Ecto neural progenitor cell (in vitro differentiated cells): ENCODE measurements around the gene POU2AF1.

Experiments used
- DNase-seq: peaks from one replicate; pipeline ENCODE4 v3.0.0-alpha.2; 2018; ENCODE audit warnings: low spot score

Gene POU2AF1, protein sequence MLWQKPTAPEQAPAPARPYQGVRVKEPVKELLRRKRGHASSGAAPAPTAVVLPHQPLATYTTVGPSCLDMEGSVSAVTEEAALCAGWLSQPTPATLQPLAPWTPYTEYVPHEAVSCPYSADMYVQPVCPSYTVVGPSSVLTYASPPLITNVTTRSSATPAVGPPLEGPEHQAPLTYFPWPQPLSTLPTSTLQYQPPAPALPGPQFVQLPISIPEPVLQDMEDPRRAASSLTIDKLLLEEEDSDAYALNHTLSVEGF

DNA sequence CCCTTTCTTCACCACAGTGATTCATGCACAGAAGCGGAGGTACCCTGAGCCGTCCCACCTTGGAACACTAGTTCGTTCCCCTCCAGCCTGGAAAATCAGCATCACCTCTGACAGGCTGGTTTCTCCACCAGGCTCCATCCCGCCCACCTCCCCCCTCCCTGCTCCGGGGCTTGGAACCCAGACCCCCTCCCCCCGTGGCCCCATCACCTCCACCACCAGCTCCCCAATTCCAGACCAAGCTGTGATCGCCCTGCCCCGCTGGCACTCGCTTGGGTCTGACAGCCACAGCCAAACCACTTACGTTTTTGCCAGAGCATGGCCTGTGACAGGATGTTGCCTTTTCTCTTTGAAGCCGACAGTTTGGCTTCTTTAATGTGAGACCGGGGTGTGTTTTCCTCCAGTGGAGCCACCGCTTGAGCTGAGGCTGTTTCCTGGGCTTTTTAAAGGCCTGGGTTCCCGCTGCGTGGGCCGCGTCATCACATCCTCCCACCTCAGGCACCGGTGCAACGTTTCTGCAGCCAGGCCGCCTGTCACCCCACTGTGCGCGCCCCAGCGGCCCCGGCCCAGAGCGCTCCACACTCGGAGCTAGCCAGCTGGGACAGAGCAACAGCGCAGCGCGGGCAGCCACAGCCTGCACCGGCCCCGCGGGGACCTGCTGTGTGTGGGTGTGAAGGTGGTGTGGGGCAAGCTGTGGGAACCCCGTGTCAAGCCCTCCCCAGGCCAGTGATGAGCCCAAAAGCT lies at the start of gene POU2AF1:
Gene POU2AF1, minus strand, starts transcription at position 415 of the 741 bp plus-strand sequence. Its CDS starts 98 bp downstream, at position 317.
- no peak for DNase-seq

DNA sequence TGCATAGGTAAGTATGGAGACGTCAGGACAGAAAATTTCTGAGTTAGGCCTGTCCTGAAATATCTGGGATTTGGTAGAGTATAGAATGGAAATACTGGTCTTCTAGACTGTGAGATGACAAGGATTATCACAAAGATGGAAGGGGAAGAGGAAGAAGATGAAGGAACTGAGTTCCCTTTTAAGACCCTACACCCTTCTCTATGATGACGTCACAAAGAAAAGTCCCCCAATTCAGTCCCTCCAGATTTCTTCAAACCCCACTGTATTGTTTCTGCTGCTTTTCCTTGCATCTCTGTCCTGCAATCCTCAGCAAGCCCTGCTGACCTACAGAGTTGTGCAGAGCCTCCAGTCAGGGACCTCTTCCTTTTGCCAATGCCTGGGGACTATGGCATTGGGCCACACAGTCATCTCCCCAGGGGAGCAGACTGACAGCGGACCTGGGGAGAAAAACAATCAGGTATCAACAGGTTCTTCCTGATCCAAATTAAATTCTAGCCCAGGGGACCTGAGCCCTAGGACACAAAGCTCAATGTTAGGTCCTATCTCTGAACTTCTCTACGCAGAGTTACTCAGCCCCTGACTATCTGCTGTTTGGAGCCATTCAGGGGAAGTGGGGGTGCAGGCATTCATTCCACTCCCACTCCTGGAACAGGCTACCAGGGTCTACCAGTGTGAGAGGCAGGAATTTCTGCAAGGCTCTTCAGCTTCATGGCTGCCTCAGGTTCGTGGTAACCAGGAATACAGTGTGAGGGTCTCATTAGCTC lies 49.2 kb upstream of the POU2AF1 start:
- no peak for DNase-seq

DNA sequence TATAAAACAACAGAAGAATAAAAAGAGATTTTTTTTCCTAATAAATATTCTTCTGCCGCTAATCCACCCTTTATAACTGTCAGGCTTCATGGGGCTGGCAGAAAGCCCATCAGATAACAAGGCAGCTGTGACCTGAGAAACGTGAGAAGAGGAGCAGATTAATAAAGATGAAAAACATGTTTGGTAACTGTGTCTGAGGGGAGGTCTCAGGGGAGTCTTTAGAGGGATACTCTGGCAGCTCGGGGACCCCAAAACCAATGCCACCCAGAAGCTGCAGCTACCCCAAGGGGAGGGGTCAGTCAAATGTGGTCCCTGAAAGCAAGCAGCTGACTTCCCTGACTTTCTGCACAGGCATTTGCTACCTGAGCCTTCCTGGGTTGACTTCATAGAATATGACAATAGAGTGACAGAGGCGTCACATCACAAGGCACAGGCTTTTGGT lies 48.4 kb upstream of the POU2AF1 start:
- DNase-seq: peak; percentile 19

DNA sequence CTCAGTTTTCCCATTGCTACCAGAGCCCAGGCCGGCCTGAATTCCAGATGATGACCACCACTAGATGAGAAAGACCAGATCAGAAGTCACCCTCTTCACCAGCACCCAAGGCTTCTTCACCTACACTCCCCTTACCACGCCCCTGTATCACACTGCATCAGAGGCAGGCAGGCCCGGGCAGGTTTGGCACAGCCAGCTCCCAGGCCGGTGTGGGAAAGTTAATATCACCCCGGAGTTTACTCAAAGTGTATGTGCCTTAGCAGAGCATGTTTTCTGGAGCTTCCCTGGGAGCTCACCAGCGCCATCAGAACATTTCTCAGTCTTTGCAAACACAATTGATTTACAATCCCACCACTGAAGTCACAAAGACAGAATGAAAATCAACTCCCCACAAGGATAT lies 47.5 kb upstream of the POU2AF1 start:
- DNase-seq: no peak

DNA sequence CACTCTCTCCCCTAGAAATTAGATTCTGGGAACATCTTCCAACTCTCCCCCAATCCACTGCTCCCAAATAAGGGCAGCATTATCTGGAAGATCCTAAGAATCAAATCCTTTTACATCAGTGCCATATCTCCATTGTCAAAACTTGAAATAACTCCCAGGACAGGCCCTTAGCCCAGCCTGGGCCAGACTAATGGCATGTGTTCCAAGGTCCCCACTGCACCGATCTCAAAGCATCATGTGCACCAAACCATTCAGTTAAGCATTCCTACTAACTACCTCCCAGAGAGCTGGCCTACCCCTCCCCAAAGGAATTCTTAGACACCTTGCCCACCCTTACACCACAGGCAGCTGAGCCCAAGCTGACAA lies 44.2 kb upstream of the POU2AF1 start:
- DNase-seq: no peak

DNA sequence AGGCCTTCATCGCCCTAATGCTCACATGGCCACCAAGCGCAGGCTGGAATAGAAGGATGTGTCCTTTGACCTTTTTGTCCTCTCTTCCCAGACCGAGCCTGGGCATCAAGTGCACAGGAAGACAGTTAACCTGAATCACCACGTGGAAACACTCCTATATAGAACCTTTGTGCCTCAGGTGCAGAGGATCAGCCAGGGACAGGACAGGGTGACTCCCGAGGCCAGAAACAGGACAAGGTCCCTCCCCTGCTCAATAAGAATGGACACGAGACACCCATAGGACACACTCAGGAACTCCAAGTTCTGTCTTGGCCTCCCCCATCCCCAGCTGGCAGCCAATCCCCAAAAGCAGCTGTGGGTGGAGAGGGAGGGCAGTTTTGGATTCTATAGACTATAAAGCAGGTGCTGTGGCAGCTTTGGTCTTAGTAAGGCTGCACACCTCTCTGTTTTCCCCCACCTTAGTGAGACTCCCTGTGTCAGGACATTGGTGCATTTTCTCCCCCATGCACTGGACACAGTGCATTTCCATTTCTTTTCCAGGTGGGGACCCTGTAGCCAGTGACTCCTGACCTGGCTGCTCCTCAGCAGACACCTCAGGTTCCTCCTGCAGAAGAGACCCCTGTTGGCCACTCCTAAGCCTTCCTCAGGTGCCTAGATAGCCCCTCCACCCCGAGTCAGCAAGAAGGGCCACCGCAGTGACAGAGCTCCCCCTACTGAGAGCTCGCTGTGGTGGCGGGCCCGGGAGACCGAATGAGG lies 43.6 kb upstream of the POU2AF1 start:
- peak; percentile 79 for DNase-seq

DNA sequence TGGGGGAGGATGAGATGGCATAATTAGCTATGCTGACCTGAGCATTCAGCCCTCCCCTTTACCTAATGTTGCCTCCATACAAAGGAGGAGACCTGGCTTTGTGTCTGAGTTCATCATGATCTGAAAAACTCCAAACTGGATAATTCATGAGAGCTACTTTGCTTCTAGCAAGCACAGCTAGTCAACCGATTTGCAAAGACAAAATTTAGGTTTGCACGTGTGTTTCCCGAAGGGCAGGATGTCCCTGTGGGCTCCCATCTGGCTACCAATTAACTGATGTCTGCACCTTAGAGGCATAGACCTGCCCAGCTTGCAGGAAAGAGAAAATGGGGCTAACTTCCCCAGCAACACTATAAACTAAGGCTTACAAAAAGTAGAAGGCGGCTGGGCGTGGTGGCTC lies 42.2 kb upstream of the POU2AF1 start:
- DNase-seq: no peak

DNA sequence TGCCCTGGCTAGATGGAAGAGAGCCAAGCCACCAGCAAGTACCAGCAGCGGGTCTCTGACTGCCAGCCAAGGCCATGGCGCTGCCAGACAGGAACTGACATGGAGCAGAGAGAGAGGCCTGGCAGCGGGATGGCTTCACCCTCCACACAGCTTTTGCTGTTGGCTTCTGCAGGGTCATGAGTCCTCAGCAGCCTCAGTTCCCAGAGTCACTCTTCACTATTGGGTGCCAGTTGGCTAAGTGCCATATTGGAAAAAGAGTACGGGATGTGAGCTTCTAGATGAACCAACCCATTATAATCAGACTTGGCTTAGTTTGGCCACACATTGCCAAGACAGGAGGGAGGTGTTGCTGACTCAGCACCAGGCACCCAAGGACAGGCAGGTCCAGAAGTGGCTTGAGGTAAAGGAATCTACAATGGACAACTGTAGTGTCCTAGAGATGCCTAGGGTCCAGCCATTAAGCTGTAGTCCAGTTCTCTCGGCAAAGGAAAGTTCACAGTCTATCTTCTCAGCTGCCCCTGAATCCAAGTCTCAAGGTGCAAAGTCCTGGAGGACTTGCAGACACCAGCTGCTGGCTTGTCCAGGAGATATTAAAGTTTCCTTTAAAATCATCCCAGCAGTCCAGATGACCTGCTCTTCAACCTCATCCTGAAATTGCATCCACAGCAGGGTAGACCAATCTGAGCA lies 40.7 kb upstream of the POU2AF1 start:
- DNase-seq: no peak

DNA sequence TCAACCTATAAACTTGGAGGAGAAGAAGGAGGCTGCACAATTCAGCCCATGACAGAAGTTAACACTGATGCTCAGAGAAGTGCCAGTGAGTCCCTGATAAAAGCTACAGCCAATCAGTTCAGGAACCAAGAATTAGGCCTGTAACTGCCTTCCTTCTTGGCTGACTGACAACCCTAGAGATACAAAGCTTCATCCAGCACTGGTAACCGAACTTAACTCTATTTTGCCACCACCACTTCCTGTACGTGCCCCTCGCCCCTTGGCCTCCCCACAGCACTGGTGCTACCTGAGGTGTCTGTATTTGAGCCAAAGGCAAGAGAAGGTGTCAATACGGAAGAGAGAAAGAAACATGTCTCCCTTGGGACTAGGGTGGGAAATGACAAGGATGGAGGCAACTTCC lies 40.1 kb upstream of the POU2AF1 start:
- DNase-seq: no peak

DNA sequence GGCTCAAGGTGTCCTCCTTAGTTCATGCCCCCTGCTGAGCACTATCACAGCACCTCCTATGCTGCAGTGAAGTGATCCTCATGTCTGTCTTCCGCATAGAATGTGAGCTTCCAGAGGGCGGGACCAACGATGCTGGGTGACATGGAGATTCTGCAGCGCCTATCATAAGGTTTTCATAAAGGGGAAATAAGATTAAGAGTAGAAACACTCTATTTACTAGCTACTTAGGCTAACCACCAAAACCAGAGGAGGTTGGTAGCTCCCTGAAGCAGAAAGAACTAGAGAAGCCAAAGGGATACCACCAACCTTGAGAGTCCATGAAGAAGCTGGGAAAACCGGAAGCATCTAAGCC lies 39.3 kb upstream of the POU2AF1 start:
- no peak for DNase-seq

DNA sequence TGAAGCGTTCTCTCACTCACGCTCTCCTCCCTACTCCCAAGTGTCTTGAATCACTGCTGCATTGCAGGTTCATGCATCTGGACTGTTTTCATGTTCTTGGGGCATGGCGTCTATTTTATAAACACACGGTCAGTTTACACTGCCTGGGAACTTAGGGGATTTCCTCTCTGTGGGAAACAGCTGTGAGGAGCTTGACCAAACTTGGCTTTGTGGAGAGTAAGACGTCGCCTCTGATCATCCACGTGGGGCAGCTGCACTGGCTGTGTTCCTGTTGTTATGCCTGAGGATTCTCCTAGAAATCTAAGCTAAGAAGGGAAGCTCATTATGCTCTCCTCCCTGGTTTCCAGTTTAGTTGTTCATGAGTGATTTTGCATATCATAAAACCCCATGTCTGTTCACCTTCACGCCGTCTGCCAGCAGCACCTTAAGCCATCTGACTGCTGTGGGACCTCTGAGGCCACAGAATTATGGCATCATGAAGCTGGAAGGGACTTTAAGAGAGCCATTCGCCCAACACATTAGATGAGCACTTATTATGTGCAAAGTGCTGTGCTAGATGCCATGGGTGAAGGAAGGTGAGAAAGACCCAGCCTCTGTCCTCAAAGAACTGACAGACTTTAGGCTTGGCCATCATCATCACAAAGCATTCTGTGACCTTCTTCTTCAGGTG lies 38.8 kb upstream of the POU2AF1 start:
- DNase-seq: no peak

DNA sequence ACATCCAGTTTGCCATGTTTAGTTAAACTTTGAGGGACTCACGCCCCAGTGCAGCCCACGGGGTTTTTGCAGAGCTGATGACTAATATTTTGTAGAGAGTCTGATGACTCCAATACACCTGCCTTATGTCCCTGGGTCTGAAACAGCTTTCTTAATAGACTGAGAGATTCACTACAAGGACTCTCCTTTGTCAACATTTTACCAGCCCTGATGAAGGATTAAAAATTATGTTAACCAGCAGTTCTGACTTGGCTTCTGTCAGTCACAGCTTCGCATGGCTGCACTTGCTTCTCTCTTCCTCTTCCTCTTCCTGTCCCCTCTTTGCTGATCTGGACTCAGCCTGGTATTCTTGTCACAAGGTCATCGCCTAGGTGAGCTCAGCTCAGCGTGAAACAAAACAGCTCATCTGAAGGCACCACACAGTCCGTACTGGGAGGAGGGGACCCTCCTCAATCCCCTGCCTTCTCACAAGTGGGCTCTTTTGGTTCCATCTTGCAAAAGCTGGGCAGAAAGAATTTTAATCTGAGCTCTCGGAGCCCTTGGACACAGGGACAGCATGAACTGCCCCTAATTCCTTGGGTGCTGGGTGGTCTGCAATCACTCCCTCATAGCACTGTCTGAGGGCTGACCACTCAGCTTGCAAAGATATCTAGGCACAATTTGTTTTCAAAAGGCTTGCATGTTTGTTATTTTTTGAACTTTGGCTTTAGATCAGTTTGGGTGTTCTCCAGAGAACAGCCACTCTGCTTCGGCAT lies 38.1 kb upstream of the POU2AF1 start:
- DNase-seq: no peak

DNA sequence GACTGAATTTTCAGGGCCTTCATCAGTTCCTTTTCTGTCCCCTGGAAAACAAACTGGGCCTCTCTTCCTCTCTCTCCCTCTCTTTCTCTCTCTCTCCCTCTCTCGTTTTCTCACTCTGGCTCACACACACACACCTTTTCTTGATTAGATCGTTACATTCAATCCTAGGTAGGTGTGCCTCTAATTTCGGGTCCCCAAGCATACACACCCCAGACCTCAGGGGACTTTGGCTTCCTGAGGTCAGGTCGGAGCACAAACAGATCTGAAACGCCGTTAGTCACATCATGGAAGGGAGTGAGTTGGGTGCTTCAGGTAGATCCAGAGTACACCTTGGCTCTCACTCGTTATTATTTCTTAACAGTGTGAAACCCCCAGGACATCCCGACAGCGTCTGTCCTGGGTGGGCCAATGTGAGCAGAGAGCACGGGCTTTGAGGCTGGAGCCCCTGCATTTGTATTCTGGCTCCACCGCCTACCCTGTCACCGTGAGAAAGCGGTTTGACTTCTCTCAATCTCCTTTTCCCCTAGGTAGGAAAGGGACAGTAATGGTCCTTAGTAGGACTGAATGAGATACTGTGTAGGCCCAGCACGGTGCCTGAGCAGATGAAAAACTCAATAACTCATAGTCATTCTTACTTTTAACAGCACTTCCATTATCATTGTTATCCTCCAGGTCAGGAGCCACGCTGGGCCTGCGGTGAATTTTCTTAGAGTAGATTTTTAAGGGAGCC lies 37.3 kb upstream of the POU2AF1 start:
- DNase-seq: no peak

DNA sequence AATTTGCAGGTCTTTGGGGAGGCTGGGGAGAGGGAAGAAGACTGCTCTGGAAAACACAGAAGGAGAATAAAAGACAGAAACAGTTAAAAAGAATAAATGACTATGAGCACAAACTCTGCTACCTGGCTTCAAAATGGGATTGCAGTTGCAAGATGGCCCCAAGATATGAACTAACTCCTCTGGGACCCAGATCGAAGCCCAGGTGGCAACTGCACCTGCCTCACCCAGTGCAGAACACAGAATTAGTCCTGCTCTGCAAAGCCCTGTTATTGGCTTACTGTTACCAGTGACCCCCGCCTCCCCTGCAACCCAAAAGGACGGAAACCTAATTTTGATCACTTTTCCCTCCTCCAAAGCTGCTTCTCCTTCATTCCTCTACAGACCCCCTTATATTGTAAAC lies 35.9 kb upstream of the POU2AF1 start:
- peak; percentile 25 for DNase-seq

DNA sequence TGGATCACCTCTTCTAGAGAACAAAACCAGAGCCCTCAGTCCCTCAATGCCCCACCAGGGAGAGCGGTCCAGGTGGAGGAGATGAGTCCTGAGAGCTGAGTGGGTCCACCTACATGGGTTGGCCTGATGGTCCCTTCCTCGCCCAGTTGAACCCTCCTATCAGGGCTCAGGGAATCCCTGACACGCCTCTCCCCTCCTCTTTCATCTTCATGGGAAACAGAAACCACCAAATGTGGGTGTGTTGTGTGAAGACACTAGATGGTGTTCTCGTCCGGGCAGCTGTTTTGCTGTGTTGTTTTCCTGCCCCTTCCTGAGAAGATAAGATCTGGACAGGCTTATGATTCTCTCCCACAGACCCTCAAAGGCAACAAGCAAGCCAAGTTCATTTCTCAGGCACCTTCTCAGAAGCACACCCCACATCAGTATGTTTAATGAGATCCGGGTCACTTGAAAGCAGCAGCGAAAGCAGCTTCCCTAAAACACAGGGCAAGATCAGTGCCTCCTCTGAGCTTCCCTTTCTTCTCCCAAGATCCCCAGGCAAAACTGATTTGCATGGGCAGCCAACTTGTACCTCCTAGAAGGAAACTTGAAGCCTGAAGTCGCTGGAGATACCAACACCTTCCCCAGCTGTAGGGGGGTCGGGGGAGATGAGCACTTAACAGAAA lies 35.3 kb upstream of the POU2AF1 start:
- DNase-seq: peak; percentile 23

DNA sequence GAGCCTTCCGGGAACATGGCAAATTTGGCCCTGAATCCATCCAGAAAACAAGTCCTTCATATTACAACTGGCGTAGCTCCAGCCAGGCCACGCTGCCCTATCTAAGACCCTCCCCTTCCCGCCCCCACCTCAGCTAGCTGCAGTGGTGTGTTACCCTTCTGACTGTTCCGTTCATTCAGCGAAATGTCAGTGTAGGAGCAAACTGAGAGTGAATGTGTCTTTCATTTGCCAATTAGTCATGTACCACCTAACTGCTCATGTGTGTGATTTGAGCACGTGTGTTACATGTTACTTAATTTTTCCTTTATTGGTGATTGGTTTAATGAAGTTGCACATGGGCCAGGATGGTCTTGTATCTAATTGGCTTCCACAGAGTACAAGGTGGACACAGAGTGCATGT lies 34.8 kb upstream of the POU2AF1 start:
- no peak for DNase-seq

DNA sequence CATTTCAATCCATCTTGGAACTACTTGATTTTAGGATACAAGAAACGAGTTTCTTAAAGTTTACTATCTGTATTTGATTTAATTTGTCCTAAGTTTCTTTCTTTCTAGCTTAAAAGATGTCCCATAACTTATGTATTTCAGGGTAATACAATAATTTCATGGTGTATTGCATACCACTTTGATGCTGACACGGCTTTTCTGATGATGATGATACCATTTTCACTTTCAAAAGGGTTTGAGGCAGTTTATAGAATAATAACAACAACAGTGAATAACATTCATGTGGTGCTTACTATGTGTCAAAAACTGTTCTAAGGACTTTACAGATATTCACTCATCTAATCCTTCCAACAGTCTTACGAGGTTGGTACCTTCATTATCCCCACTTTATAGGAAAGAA lies 33.2 kb upstream of the POU2AF1 start:
- no peak for DNase-seq

DNA sequence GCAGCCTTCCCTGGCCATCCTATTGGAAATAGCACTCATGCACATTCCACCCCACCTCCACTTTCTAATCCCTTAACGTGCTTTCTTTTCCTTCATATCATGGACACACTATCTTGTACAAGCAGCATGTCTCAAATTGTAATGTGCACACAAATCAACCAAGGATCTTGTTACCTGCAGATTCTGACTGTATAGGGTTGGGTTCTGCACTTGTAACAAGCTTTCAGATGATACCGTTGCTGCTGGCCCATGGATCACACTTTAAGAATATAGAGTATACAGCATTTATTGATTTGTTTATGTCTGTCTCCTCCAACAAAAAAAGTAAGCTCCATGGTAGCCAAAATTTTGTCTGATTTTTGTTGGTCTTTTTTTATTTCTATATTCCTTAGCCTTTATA lies 32.4 kb upstream of the POU2AF1 start:
- no peak for DNase-seq

DNA sequence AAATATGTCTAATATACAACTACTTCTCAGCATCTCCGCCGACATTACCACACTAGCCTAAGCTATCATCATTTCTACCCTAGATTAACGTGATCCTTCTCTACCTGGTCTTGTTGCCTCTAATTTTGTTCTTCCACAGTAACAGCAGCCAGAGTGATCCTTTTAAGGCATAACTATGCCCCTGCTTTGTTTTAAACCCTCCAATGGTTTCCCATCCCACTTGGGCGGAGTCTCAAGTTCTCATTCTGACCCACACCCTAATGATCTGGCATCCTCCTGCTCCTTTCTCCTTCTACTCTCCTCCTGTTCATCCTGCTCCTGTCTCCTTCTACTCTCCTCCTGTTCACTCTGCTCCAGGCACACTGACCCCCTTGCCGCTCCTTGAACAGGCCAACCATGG lies 31.9 kb upstream of the POU2AF1 start:
- DNase-seq: no peak
